Ascending aorta (tissue), 2 donors: ENCODE data around the gene EHD2. TPM values are rescaled to one million over a fixed set of nuclear protein-coding genes. Genes with fewer than 3 reads are reported as not detected.

ENCODE experiments used
- DNase-seq, 2 donors: peaks; one replicate each; pipeline ENCODE4 v3.0.0-alpha.2; 2019; ENCODE audit warnings: low spot score in 2 of 2
- H3K27ac ChIP-seq, 2 donors: fragments of 200-600 bp; sonication (generic); one replicate each; pipeline ENCODE4 v1.5.1; 2016 to 2017; ENCODE audit warnings: mild to moderate bottlenecking in 1 of 2
- H3K27me3 ChIP-seq: fragments of 200-600 bp; sonication (generic); one replicate; pipeline ENCODE4 v1.5.1; 2017
- H3K36me3 ChIP-seq, 2 donors: fragments of 200-600 bp; sonication (generic); one replicate each; pipeline ENCODE4 v1.5.1; 2016
- H3K4me1 ChIP-seq, 2 donors: fragments of 200-600 bp; sonication (generic); one replicate each; pipeline ENCODE4 v1.5.1; 2016 to 2017; ENCODE audit warnings: mild to moderate bottlenecking in 1 of 2
- H3K4me3 ChIP-seq, 2 donors: fragments of 200-600 bp; sonication (generic); one replicate each; pipeline ENCODE4 v1.5.1; 2016 to 2017; ENCODE audit warnings: mild to moderate bottlenecking in 1 of 2
- H3K9me3 ChIP-seq, 2 donors: fragments of 200-600 bp; sonication (generic); one replicate each; pipeline ENCODE4 v1.5.1; 2016
- intact Hi-C: fragments of 100-400 bp; cut with DNase I; formaldehyde crosslinking; loops from one replicate; pipeline ENCODE4 v1.15.1; 2023
- total RNA-seq: library from RNA; depleted of rRNA; stranded (reverse); fragments of >200 nt; gene quantifications from one replicate; pipeline ENCODE4 v1.1.0, GENCODE V29; 2016
- TF ChIP-seq, protein P1 (sequence below), 3 experiments: fragments of 200-600 bp in 2 of 3; fragments of 450-650 bp in 1 of 3; sonication (generic) in 2 of 3; IDR thresholded peaks; one replicate each; pipeline ENCODE4 v1.5.1; 2016 to 2019; ENCODE audit warnings: antibody characterized with exemption in 3 of 3, mild to moderate bottlenecking in 1 of 3, moderate library complexity in 1 of 3

The EHD2 gene
- total RNA-seq, 1 donor from 2014 or later = 342 TPM

DNA sequence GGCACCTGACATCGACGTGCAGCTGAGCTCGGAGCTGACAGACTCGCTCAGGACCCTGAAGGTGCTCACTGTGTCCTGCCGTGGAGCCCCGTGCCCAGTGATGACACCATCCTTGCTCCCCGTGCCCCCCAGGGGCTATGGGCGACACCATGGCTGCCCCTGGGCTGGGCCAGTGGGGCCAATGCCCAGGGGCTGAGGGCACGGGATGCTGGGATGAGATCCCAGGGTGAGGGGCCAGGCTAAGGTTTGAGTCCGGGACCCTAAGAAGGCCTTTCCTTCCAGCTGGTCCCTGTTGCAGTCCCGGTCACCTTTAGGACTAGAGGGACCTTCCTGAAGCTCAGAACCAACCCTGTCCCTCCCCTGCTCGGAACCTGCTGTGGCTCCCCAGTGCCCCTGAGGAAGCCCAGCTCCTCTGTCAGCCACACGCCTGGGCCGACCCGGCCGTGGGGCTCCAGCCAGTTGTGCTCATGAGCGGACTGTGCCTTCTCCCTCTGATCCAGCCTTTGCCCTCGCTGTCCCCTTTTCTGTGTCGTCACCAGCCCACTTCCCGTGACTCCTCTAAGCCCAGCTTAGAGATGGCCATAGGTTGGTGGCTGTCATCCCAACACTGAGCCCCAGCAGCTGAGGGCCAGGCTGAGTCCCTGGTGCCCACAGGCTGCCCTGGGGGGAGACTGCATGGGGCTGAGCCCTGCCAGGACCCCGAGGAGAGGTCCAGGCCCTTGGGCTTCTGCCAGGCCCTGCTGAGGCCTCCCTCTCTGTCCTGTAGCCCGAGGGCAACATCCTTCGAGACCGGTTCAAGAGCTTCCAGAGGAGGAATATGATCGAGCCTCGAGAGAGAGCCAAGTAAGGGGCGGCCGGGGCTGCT, 42.8 kb downstream of the EHD2 start:
- TF ChIP-seq, protein P1, sequence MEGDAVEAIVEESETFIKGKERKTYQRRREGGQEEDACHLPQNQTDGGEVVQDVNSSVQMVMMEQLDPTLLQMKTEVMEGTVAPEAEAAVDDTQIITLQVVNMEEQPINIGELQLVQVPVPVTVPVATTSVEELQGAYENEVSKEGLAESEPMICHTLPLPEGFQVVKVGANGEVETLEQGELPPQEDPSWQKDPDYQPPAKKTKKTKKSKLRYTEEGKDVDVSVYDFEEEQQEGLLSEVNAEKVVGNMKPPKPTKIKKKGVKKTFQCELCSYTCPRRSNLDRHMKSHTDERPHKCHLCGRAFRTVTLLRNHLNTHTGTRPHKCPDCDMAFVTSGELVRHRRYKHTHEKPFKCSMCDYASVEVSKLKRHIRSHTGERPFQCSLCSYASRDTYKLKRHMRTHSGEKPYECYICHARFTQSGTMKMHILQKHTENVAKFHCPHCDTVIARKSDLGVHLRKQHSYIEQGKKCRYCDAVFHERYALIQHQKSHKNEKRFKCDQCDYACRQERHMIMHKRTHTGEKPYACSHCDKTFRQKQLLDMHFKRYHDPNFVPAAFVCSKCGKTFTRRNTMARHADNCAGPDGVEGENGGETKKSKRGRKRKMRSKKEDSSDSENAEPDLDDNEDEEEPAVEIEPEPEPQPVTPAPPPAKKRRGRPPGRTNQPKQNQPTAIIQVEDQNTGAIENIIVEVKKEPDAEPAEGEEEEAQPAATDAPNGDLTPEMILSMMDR (IDR thresholded peaks at IDR 0.05) = no peak
- Histone ChIP-seq H3K4me1 (no peaks in the 10 kb centered on the region), H3K27ac (no peak overlapping the region), H3K9me3 (no peaks in the 10 kb centered on the region), H3K36me3 (peaks cover 77 to 80% of the 10 kb centered on the region in 2 donors), H3K4me3 (no peak overlapping the region), H3K27me3 (no peaks in the 10 kb centered on the region)
- DNase-seq = no peak
- intact Hi-C loops = no loop called here

DNA sequence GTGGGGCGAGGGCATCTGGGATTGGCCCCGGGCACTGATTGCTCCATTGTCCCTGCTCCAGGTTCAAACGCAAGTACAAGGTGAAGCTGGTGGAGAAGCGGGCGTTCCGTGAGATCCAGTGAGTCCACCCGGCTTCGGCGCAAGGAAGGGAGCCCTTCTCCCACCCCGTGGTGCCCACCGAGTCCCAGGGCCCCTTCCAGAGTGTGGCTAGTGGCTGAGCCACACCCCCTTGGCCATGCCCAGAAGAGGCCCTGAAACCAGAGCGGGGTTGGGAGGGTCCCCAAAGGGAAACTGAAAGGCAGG, 43.4 kb downstream of the EHD2 start:
- intact Hi-C loops = no loop called here
- Histone ChIP-seq H3K4me1 (no peaks in the 10 kb centered on the region), H3K36me3 (peaks cover 72 to 74% of the 10 kb centered on the region in 2 donors), H3K27ac (no peak overlapping the region), H3K9me3 (no peaks in the 10 kb centered on the region), H3K4me3 (no peak overlapping the region), H3K27me3 (no peaks in the 10 kb centered on the region)
- TF ChIP-seq, protein P1 (IDR thresholded peaks at IDR 0.05) = no peak
- no peak for DNase-seq

DNA sequence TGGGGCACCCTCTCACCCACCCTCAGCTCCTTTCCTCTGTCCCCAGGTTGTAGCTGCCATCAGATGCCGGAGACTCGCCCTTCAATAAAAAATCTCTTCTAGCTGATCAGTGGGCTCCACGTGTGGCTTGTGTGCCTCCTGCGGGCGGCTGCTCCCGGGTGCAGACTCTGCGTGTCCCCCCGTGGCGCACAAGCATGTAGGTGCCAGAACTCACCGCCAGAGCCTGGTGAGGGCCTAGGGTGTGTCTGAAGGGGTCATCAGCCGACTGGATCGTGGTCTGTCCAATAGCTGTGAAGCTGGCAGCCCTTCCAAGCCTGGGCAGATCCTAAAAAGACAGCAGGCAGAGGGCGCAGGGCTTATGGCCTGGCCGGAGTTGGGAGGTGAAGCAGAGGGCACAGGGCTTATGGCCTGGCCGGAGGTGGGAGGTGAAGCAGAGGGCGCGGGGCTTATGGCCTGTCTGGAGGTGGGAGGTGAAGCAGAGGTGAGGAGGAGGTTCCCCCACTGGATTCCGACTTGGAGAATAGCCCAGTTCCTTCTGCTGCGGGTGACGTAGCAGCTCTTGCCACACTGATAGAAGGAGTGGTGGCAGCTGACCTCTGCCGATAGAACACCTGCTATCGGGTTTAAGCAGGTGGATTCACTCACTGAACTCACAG, 43.9 kb downstream of the EHD2 start:
- TF ChIP-seq, protein P1 (IDR thresholded peaks at IDR 0.05) = no peak
- Histone ChIP-seq H3K27me3 (no peaks in the 10 kb centered on the region), H3K36me3 (peaks cover 67 to 69% of the 10 kb centered on the region in 2 donors), H3K4me1 (no peaks in the 10 kb centered on the region), H3K9me3 (no peaks in the 10 kb centered on the region), H3K27ac (no peak overlapping the region), H3K4me3 (no peak overlapping the region)
- intact Hi-C loops = no loop called here
- DNase-seq = no peak

DNA sequence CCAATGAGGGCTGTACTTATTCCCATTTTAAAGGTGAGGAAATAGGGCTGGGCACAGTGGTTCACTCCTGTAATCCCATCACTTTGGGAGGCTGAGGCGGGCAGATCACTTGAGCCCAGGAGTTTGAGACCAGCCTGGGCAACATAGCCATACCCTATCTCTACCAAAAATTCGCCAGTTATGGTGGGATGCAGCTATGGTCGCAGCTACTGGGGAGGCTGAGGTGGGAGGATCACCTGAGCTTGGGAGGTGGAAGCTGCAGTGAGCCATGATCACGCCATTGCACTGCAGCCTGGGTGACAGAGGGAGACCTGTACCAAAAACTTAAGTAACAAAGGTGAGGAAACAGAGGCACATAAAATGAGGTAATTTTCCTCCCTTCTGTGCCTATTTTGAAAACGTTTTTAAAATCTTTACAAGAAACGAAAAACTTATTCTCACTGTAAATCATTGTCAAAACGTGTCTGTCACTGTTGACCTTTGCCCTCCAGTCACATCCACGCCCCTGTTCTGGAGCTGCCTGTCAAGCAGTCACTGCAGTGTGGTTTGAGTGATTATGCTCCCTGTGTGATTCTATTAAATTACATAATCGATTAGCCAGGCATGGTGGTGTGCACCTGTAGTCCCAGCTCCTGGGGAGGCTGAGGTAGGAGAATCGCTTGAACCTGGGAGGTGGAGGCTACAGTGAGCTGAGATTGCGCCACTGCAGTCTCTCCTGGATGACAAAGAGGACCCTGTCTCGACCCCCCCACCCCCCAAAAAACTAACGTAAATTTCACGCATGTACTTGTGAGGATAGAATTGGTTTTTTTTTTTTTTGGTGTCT, 44.6 kb downstream of the EHD2 start:
- DNase-seq = no peak
- intact Hi-C loops = no loop called here
- H3K9me3 ChIP-seq = no peaks in the 10 kb centered on the region
- H3K4me3 ChIP-seq = no peak overlapping the region
- TF ChIP-seq, protein P1 (IDR thresholded peaks at IDR 0.05) = no peak
- no peak overlapping the region for H3K27ac ChIP-seq
- peaks cover 59 to 62% of the 10 kb centered on the region in 2 donors for H3K36me3 ChIP-seq
- H3K27me3 ChIP-seq = no peaks in the 10 kb centered on the region
- H3K4me1 ChIP-seq = no peaks in the 10 kb centered on the region

DNA sequence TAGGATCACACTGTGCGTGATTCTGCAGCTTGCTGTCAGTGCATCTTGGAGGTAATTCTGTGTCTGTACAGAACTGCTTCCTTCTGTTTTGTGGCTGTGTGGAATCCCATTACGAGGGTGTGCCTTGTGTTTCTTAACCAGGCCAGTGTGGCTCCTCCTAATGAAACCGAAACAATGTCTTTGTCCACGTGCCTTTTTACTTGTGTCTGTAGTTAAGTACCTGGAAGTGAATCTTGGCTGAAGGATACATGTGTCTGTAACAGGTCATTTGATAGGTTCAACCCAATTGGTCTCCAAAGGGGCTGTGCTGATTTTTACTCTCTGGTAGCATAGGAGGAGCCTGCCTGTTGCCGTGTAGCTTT, 45.2 kb downstream of the EHD2 start:
- DNase-seq = no peak
- peaks cover 53 to 56% of the 10 kb centered on the region in 2 donors for H3K36me3 ChIP-seq
- no peak overlapping the region for H3K27ac ChIP-seq
- no peaks in the 10 kb centered on the region for H3K27me3 ChIP-seq
- no peak overlapping the region for H3K4me3 ChIP-seq
- no peaks in the 10 kb centered on the region for H3K4me1 ChIP-seq
- intact Hi-C loops = no loop called here
- H3K9me3 ChIP-seq = no peaks in the 10 kb centered on the region
- TF ChIP-seq, protein P1 (IDR thresholded peaks at IDR 0.05) = no peak
